Measurements from ENCODE around the gene MAGI3. TPM values are rescaled to one million over a fixed set of nuclear protein-coding genes. Genes with fewer than 3 reads are reported as not detected.

MAGI3 gene
- total RNA-seq, 4 donors from 2014 or later, result 7.6 to 19.3 (median 15.6) TPM

GRCh38 chr1:113536182-113536780 is 146.0 kb downstream of the MAGI3 start:
- no peak for DNase-seq (ENCODE audit: low spot score)
- TF ChIP-seq CTCF (IDR thresholded peaks at IDR 0.05), result no peak
- peak; percentile 80 for ATAC-seq (ENCODE audit: low FRiP score)

- no peak for TF ChIP-seq CTCF (IDR thresholded peaks at IDR 0.05)
- ATAC-seq (ENCODE audit: low FRiP score), result peak; percentile 25
Measured at GRCh38 chr1:113538225-113538624, 147.9 kb downstream of the MAGI3 start.

GRCh38 chr1:113540335-113540734 is 150.0 kb downstream of the MAGI3 start:
- TF ChIP-seq CTCF (IDR thresholded peaks at IDR 0.05), result no peak
- DNase-seq (ENCODE audit: low spot score) (no peak), ATAC-seq (ENCODE audit: low FRiP score) (no peak)

More at GRCh38 chr1:113538225-113538624, 147.9 kb downstream of the MAGI3 start:
- no peak for DNase-seq (ENCODE audit: low spot score)

GRCh38 chr1:113541106-113541505 is 150.8 kb downstream of the MAGI3 start:
- ATAC-seq (ENCODE audit: low FRiP score), result no peak
- TF ChIP-seq CTCF (IDR thresholded peaks at IDR 0.05), result no peak

GRCh38 chr1:113542221-113542701 is 151.9 kb downstream of the MAGI3 start:
- no peak for TF ChIP-seq CTCF (IDR thresholded peaks at IDR 0.05)
- ATAC-seq (ENCODE audit: low FRiP score) (peak; percentile 84), DNase-seq (ENCODE audit: low spot score) (no peak)

More at GRCh38 chr1:113541106-113541505, 150.8 kb downstream of the MAGI3 start:
- no peak for DNase-seq (ENCODE audit: low spot score)

- ATAC-seq (ENCODE audit: low FRiP score) (no peak), DNase-seq (ENCODE audit: low spot score) (no peak)
- TF ChIP-seq CTCF (IDR thresholded peaks at IDR 0.05), result no peak
Measured at GRCh38 chr1:113543110-113543509, 152.8 kb downstream of the MAGI3 start.

- no peak for ATAC-seq (ENCODE audit: low FRiP score)
- TF ChIP-seq CTCF (IDR thresholded peaks at IDR 0.05), result no peak
- DNase-seq (ENCODE audit: low spot score), result no peak
Measured at GRCh38 chr1:113545210-113545609, 154.9 kb downstream of the MAGI3 start.
